Stimulated activated CD4-positive, alpha-beta T cell treated with anti-CD3 and anti-CD28 coated beads, Interleukin-15, amount 100 ng/mL, for 24 hours (primary cell): ENCODE measurements around the gene COLQ.
"Not testable (repeated sequence)": the region's sequence is repeated elsewhere in the genome, so short reads cannot be mapped to it uniquely, and the experiment has no call there.

Source experiments
- DNase-seq: peaks from one replicate; pipeline ENCODE4 v3.0.0-alpha.2; 2020

Gene COLQ

GRCh38 chr3:15486979-15487378 lies 34.5 kb downstream of the COLQ start:
- no peak for DNase-seq

GRCh38 chr3:15486020-15486419 lies 35.5 kb downstream of the COLQ start:
- no peak for DNase-seq

- DNase-seq: not testable (repeated sequence)
These were observed 37.0 kb downstream of the COLQ start for GRCh38 chr3:15484551-15484950.

GRCh38 chr3:15479400-15480224 lies 41.9 kb downstream of the COLQ start:
- DNase-seq: no peak

- no peak for DNase-seq
These were observed 42.9 kb downstream of the COLQ start for GRCh38 chr3:15478640-15478979.

GRCh38 chr3:15477951-15478639 lies 43.4 kb downstream of the COLQ start:
- DNase-seq: no peak

- DNase-seq: no peak
These were observed 45.1 kb downstream of the COLQ start for GRCh38 chr3:15476378-15476777.

- no peak for DNase-seq
These were observed 46.3 kb downstream of the COLQ start for GRCh38 chr3:15475161-15475560.

GRCh38 chr3:15471861-15472260 lies 49.6 kb downstream of the COLQ start:
- DNase-seq: no peak

- DNase-seq: no peak
These were observed 50.7 kb downstream of the COLQ start for GRCh38 chr3:15470849-15471248.

- DNase-seq: no peak
These were observed 51.2 kb downstream of the COLQ start for GRCh38 chr3:15470261-15470660.

- DNase-seq: no peak
These were observed 54.0 kb downstream of the COLQ start for GRCh38 chr3:15467227-15468181.

GRCh38 chr3:15465876-15466585 lies 55.5 kb downstream of the COLQ start:
- DNase-seq: no peak

GRCh38 chr3:15462451-15462850 lies 59.1 kb downstream of the COLQ start:
- peak; percentile 22 for DNase-seq

- DNase-seq: no peak
These were observed 60.5 kb downstream of the COLQ start for GRCh38 chr3:15460891-15461531.

- no peak for DNase-seq
These were observed 63.2 kb downstream of the COLQ start for GRCh38 chr3:15458212-15458780.

GRCh38 chr3:15456915-15457314 lies 64.6 kb downstream of the COLQ start:
- DNase-seq: not testable (repeated sequence)

- DNase-seq: no peak
These were observed 65.2 kb downstream of the COLQ start for GRCh38 chr3:15456321-15456720.

GRCh38 chr3:15455756-15456155 lies 65.8 kb downstream of the COLQ start:
- no peak for DNase-seq

GRCh38 chr3:15454965-15455364 lies 66.5 kb downstream of the COLQ start:
- DNase-seq: no peak

GRCh38 chr3:15453991-15454625 lies 67.4 kb downstream of the COLQ start:
- DNase-seq: no peak
